ENCODE data around the gene ADRM1.

DNA sequence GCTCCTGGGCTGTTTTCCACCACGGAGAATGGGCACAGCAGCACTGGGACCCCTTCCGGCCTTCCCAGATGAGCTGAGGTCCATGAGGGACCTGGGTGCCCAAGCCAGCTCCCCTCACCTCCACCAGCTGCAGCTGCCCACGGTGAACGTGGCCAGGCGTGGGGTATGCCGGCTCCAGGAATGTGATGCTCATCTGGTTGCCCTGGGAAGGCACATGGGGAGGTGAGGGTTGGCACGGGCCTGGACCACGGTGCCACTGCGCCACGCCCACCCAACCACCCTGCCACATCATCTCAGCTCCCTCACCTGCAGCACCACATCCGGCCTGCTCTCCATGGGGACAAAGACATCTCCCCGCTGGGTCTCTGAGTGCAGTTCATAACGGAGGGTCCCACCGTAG, 23.8 kb downstream of the ADRM1 start:
- TF ChIP-seq CTCF (IDR thresholded peaks at IDR 0.05) (no peak), POLR2AphosphoS5 (IDR thresholded peaks at IDR 0.05) (no peak), POLR2A (IDR thresholded peaks at IDR 0.05) (no peak), EP300 (IDR thresholded peaks at IDR 0.05) (no peak)

Measured in sigmoid colon (tissue), 4 donors.